LHCN-M2 (cell line): ENCODE measurements around the gene CA10. TPM values are rescaled to one million over a fixed set of nuclear protein-coding genes. Genes with fewer than 3 reads are reported as not detected.
A peak's percentile ranks its signal among the peaks of the same experiment; 100 is the strongest.

Experiments used
- DNase-seq: peaks from one replicate; pipeline ENCODE4 v3.0.0-alpha.2; 2012; ENCODE audit warnings: low read depth
- total RNA-seq: library from RNA; depleted of rRNA; stranded (reverse); fragments of >200 nt; gene quantifications from 2 replicates; pipeline ENCODE4 v1.2.3, GENCODE V29; 2014

CA10 gene
- total RNA-seq, 1 experiment from 2014 or later = not detected

DNA sequence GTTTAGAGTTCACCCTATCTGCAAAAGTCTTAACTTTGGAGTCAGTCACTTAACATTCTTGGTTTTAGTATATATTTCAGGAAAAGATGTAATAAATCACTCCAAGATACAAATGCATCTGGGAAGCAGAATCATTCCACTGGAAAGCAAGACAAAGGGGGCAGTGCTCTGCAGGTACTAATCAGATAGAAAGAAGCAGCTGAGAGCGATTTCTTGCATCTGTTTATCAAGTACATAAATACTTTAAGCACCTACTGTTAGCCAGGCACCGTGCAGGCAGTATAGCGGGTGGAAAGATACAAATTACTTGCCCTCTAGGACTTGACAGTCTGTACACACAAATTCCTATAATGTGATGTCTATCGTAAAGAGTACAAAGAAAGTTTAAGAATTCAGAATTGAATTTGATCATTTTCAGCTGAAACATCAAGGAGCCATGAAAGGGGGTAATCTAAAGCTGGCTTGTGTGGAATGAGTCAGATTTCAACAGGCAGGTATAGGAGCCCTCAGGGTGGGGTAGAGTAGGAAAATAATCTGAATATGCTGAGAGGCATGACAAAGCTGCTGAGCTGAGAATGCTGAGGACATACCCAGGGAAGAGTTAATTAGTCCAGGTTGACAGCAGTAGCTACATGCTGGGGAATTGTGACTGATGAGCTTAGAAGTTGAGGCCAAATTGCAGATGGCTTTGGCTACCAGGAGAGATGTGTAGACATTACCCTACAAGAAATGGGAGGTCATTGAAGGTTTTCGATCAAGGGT is 110.2 kb downstream of the CA10 start:
- DNase-seq = no peak

DNA sequence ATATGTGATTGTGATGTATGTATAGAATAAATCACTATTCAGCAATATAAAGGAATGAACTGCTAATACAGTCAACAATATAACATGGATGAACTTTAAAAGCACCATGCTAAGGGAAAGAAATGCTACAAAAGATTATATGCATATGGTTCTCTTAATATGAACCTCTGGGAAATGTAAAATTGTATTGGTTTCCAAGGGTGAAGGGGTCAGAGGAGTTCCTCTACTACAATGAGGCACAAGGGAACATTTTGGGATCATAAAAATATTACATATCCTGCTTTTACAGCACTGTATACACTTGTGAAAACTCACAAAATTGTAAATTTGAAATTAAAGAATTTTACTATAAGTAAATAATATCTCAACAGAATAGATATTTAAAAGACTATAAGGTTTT is 111.4 kb downstream of the CA10 start:
- no peak for DNase-seq

- DNase-seq = no peak
Observed at GRCh38 chr17:52041123-52041617, 117.3 kb downstream of the CA10 start.

GRCh38 chr17:52036416-52036815 is 122.1 kb downstream of the CA10 start:
- DNase-seq = no peak

- no peak for DNase-seq
Observed at GRCh38 chr17:52035336-52035915, 123.1 kb downstream of the CA10 start.

GRCh38 chr17:52032454-52032853 is 126.1 kb downstream of the CA10 start:
- no peak for DNase-seq

DNA sequence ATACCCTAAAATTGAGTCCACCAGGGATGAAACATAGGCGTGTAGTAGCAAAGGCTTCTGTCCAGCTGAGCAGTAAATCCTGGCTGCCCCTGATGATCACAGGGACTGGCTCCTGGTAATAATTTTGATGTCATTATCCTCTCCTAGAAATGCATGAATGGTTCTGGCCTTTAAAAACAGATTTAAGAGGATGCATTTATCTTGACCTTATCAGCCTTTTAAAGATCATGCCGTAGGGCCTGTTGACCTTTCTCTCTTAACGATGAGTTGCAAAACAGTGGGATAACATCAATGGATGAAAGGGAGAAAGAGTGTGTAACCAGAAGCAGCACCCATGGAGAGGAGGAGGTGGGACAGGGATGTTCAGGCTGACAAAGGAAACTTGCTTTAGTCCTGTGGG is 128.5 kb downstream of the CA10 start:
- DNase-seq = no peak

- peak; percentile 87 for DNase-seq
Observed at GRCh38 chr17:52027620-52028295, 130.8 kb downstream of the CA10 start.

DNA sequence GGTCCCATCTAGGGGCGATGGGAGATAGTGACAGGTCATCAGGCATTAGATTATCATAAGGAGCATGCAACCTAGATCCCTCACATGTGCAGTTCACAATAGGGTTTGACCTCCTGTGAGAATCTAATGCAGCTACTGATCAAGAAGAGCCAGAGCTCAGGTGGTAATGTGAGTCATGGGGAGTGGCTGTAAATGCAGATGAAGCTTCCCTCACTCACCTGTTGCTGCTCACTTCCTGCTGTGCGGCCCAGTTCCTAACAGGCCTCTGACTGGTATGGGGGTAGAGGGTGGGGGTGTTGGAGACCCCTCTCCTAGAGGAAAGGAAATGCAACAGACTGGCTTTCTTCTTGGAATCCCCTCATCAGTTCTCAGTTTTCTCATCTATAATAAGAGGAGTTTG is 131.4 kb downstream of the CA10 start:
- DNase-seq = peak; percentile 24

DNA sequence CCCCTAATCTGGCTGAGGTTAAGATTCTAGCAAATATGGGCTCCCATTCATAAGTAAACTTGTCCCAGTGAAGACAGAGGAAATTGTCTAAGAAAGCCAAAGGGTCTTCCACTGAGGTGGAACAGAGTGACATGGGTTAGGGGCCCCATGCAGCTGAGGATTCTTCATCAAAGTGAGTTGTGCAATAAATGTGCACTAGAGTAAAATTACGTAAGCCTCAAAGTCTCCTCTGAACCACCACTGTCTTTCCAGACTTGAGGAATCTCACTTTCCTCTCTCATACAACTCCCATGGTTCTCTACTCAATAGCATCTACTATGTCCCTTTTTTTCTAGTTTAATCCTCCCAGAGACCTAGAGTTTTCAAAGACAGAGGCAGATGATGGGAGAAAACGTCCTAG is 132.4 kb downstream of the CA10 start:
- no peak for DNase-seq

DNA sequence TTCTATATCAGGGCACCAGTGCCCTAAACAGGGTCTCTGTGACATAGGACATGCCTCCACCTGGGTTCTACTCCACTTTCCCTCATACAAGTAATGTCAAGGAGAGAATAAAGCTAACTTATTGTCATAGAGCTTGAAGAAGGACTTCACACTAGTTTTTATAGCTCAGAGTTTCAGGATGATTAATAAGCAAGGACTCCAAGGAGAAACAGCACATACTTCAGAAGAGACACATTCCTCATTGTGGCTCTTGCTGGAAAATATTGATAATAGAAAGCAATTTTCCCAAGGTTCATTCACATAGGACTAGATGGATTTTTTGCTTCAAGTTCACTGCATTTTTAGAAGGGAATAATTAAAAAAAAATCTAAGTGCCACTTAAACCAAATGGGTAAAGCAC is 133.3 kb downstream of the CA10 start:
- peak; percentile 50 for DNase-seq

GRCh38 chr17:52024300-52024870 is 134.1 kb downstream of the CA10 start:
- no peak for DNase-seq

- no peak for DNase-seq
Observed at GRCh38 chr17:52011064-52011463, 147.4 kb downstream of the CA10 start.

GRCh38 chr17:51999654-52000053 is 158.9 kb downstream of the CA10 start:
- no peak for DNase-seq

GRCh38 chr17:51997723-51998122 is 160.8 kb downstream of the CA10 start:
- DNase-seq = no peak

DNA sequence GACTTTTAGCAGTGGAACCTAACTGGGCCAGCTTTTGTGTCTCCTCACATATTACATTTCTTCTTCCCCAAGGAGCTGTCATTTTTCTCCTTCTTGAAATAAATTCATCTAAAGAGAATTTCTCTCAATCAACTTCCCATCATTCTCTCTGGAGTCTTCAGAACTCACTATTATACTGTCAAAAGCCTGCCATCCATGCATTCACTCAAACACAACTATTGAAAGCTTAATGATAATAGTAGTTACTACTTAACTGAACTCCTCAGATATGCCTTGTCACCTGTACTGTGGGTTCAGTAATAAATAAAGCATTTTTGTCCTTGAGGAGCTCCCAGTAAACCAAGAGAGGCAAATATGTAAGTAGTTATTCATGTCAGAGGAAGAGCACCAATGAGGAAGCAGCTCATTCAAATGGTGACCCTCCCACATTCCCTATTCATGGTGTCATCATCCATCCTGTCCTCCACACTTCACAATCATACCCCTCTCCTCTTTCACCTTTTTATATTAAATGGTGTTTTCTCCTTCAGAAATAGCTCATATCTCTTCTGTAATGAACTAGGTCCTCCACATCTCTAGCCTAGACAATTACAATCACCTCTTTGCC is 162.6 kb downstream of the CA10 start:
- peak; percentile 57 for DNase-seq

GRCh38 chr17:51992864-51993416 is 165.6 kb downstream of the CA10 start:
- DNase-seq = no peak

GRCh38 chr17:51971121-51971520 is 187.4 kb downstream of the CA10 start:
- DNase-seq = no peak

GRCh38 chr17:51961689-51962088 is 196.8 kb downstream of the CA10 start:
- no peak for DNase-seq

DNA sequence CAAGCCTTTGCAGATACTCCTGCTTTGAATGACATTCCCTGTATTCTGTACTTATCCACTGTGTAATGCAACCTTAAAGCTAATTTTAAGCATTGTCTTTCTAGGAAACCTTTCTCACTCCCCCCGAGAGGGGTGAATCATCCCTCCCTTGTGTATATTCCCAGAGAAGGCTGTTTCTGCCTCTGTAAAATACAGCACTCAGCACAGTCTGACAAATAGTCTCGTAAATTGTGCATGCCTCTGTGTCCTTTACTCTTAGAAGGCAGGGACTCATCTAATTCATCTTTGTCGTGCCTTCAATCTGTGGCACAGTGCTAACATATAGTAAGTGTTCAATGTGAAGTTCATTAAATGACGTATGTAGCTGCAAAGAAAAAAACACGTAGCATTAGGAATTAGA is 200.7 kb downstream of the CA10 start:
- peak; percentile 37 for DNase-seq

DNA sequence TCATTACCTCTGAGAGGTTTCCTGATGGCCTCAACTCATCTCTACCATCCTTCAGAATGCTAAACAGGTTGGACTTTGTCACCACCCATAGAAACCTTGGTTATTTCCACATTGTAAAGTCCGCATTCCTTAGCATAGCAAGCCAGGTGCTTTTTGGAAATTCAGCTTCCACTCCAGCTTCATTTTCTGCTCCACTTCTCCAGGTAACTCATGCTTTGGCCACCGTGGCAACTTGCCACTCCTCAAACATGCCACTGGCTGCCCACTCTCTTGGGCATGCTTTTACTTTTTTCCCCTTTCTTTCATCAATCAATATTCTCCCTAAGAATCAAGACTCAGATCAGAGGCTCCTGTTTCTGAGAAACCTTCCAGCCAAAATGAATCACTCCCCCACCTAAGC is 203.3 kb downstream of the CA10 start:
- DNase-seq = no peak
